Measurements from ENCODE around the gene ABTB2.
"Not testable (repeated sequence)": the region's sequence is repeated elsewhere in the genome, so short reads cannot be mapped to it uniquely, and the experiment has no call there.

Gene ABTB2

GRCh38 chr11:34397811-34398210, 40.0 kb upstream of the ABTB2 start:
- H3K4me3 ChIP-seq (ENCODE audit: low read length), result no peak overlapping the region
- DNase-seq (ENCODE audit: low read depth), result no peak
- TF ChIP-seq, protein P1, sequence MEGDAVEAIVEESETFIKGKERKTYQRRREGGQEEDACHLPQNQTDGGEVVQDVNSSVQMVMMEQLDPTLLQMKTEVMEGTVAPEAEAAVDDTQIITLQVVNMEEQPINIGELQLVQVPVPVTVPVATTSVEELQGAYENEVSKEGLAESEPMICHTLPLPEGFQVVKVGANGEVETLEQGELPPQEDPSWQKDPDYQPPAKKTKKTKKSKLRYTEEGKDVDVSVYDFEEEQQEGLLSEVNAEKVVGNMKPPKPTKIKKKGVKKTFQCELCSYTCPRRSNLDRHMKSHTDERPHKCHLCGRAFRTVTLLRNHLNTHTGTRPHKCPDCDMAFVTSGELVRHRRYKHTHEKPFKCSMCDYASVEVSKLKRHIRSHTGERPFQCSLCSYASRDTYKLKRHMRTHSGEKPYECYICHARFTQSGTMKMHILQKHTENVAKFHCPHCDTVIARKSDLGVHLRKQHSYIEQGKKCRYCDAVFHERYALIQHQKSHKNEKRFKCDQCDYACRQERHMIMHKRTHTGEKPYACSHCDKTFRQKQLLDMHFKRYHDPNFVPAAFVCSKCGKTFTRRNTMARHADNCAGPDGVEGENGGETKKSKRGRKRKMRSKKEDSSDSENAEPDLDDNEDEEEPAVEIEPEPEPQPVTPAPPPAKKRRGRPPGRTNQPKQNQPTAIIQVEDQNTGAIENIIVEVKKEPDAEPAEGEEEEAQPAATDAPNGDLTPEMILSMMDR (conservative IDR thresholded peaks at IDR 0.05; ENCODE audit: low read depth, low read length), result no peak

- no peak for DNase-seq (ENCODE audit: low read depth)
- TF ChIP-seq, protein P1 (conservative IDR thresholded peaks at IDR 0.05; ENCODE audit: low read depth, low read length), result no peak
- no peak overlapping the region for H3K4me3 ChIP-seq (ENCODE audit: low read length)
Measured at GRCh38 chr11:34397120-34397519, 39.3 kb upstream of the ABTB2 start.

DNA sequence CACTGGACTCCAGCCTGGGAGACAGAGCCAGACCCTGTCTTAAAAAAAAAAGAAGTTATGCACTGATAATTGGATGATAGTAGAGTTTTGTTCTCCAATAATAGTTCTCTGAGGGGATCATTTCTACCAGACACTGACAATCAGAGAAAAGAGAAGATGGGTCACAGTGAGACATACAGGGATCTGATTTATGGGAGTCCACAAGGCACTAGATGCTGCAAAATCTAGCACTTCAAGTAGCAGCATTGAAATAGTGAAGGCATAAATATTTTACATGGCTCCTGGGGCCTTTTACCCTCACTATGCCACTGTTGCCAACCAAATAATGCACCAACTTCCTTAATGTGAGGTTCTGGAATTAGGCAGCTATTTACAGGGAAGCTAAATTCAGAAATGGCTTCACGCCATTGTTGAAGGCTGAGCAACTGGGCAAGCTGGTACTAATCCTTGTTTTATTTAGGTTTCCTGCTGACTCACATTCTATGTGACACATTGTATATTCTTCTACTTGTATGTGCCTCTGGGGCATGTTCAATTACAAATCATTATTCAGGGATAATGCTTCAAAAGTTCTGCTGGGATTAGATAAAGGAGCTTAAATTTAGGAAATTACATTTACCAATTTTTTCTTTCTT, 38.2 kb upstream of the ABTB2 start:
- TF ChIP-seq, protein P1 (conservative IDR thresholded peaks at IDR 0.05; ENCODE audit: low read depth, low read length), result no peak
- no peak overlapping the region for H3K4me3 ChIP-seq (ENCODE audit: low read length)
- DNase-seq (ENCODE audit: low read depth), result peak; percentile 86

- DNase-seq (ENCODE audit: low read depth), result no peak
- no peak overlapping the region for H3K4me3 ChIP-seq (ENCODE audit: low read length)
- TF ChIP-seq, protein P1 (conservative IDR thresholded peaks at IDR 0.05; ENCODE audit: low read depth, low read length), result no peak
Measured at GRCh38 chr11:34394771-34395300, 37.0 kb upstream of the ABTB2 start.

GRCh38 chr11:34387653-34388052, 29.8 kb upstream of the ABTB2 start:
- DNase-seq (ENCODE audit: low read depth), result no peak
- TF ChIP-seq, protein P1 (conservative IDR thresholded peaks at IDR 0.05; ENCODE audit: low read depth, low read length), result no peak
- H3K4me3 ChIP-seq (ENCODE audit: low read length), result no peak overlapping the region

DNA sequence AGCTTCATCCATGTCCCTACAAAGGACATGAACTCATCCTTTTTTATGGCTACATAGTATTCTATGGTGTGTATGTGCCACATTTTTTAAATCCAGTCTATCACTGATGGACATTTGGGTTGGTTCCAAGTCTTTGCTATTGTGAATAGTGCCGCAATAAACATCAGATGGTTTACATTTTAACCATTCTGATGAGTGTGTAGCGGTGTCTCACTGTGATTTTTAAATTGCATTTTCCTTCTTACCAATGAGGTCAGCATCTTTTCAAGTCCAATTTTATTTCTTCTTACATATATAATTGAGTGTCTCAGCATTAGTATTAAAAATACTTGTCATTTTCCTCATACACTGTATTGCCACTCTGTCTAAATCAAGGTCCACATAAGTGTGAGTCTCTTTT, 28.5 kb upstream of the ABTB2 start:
- H3K4me3 ChIP-seq (ENCODE audit: low read length); DNase-seq (ENCODE audit: low read depth): not testable (repeated sequence)

- DNase-seq (ENCODE audit: low read depth), result no peak
- TF ChIP-seq, protein P1 (conservative IDR thresholded peaks at IDR 0.05; ENCODE audit: low read depth, low read length), result no peak
- no peak overlapping the region for H3K4me3 ChIP-seq (ENCODE audit: low read length)
Measured at GRCh38 chr11:34382532-34383276, 24.9 kb upstream of the ABTB2 start.
